H1 (cell line): Measurements from ENCODE around the gene TAS2R7. TPM values are rescaled to one million over a fixed set of nuclear protein-coding genes. Genes with fewer than 3 reads are reported as not detected.

Experiments
- CTCF ChIA-PET: fragments of 300-600 bp; sonication (Branson Sonifier 250); formaldehyde crosslinking; loops from one replicate; lab custom pipeline; 2021; ENCODE audit not compliant: partially characterized antibody; lab: Charles Lee
- POLR2A ChIA-PET: fragments of 300-600 bp; sonication (Branson Sonifier 250); formaldehyde crosslinking; loops from one replicate; lab custom pipeline; 2021; ENCODE audit warnings: inconsistent platforms; ENCODE audit not compliant: partially characterized antibody; lab: Charles Lee
- DNase-seq, 2 experiments: peaks; one replicate each; pipeline versions ENCODE4 v3.0.0 to v3.0.0-alpha.2; 2010 to 2022; ENCODE audit warnings: low spot score in 2 of 2, low read depth in 1 of 2, mixed read lengths in 1 of 2
- FAIRE-seq: peaks from 2 replicates; lab custom pipeline; 2011; peaks lifted over from hg19 to GRCh38; lab: Jason Lieb, UNC
- H2AFZ ChIP-seq: 2 replicates; pipeline ENCODE4 v1.8.1; 2012; ENCODE audit warnings: low read length, inconsistent platforms
- H2AK5ac ChIP-seq: 2 replicates; pipeline ENCODE4 v1.6.1; 2013; ENCODE audit warnings: low read depth, low read length
- H2BK120ac ChIP-seq: replicated peaks from 2 replicates; pipeline ENCODE3; 2013; ENCODE audit warnings: low read depth, low read length, inconsistent platforms
- H2BK12ac ChIP-seq: 2 replicates; pipeline ENCODE4 v1.6.1; 2013; ENCODE audit warnings: low read depth, low read length
- H2BK15ac ChIP-seq: 2 replicates; pipeline ENCODE4 v1.6.1; 2013; ENCODE audit warnings: low read length
- H2BK20ac ChIP-seq: 2 replicates; pipeline ENCODE4 v1.6.1; 2013; ENCODE audit warnings: low read length
- H2BK5ac ChIP-seq: 2 replicates; pipeline ENCODE4 v1.6.1; 2013; ENCODE audit warnings: low read depth, low read length
- H3K14ac ChIP-seq: 2 replicates; pipeline ENCODE4 v1.6.1; 2013; ENCODE audit warnings: inconsistent platforms; ENCODE audit not compliant: insufficient read length
- H3K18ac ChIP-seq: 2 replicates; pipeline ENCODE4 v1.6.1; 2013; ENCODE audit warnings: low read length; ENCODE audit errors: extremely low read depth
- H3K23ac ChIP-seq: 2 replicates; pipeline ENCODE4 v1.6.1; 2013; ENCODE audit warnings: inconsistent platforms; ENCODE audit not compliant: insufficient read length
- H3K23me2 ChIP-seq: 2 replicates; pipeline ENCODE4 v1.6.1; 2013; ENCODE audit warnings: low read depth, low read length
- H3K27ac ChIP-seq: 2 replicates; pipeline ENCODE4 v1.6.1; 2011; ENCODE audit warnings: low read depth, low read length, inconsistent platforms
- H3K27me3 ChIP-seq, 4 experiments: replicated peaks in 1 of 4; 1 replicate in 1 of 4; 2 replicates in 3 of 4; pipeline versions ENCODE4 v1.6.1 to v1.8.1; 2011 to 2013; ENCODE audit warnings: low read length in 3 of 4, mild to moderate bottlenecking in 3 of 4, inconsistent platforms in 2 of 4, mixed read lengths in 2 of 4, moderate library complexity in 1 of 4; ENCODE audit not compliant: control insufficient read depth in 3 of 4, insufficient read depth in 3 of 4; ENCODE audit errors: extremely low read depth in 1 of 4
- H3K36me3 ChIP-seq, 4 experiments: 2 replicates each; pipeline versions ENCODE4 v1.6.1 to v1.8.1; 2011 to 2013; ENCODE audit warnings: mild to moderate bottlenecking in 4 of 4, low read length in 3 of 4, moderate library complexity in 2 of 4, control low read depth in 1 of 4, inconsistent platforms in 1 of 4; ENCODE audit not compliant: insufficient read depth in 4 of 4, control insufficient read depth in 2 of 4
- H3K4ac ChIP-seq: replicated peaks from 2 replicates; pipeline ENCODE3; 2013; ENCODE audit warnings: low read length, low read depth, mixed read lengths, inconsistent platforms; ENCODE audit not compliant: insufficient read length
- H3K4me1 ChIP-seq, 4 experiments: replicated peaks in 1 of 4; 1 replicate in 1 of 4; 2 replicates in 3 of 4; pipeline versions ENCODE4 v1.6.1 to v1.8.1; 2011 to 2013; ENCODE audit warnings: low read length in 3 of 4, inconsistent platforms in 2 of 4, mixed read lengths in 1 of 4; ENCODE audit not compliant: insufficient read depth in 4 of 4, control insufficient read depth in 3 of 4
- H3K4me2 ChIP-seq, 2 experiments: 2 replicates each; pipeline versions ENCODE4 v1.6.1 to v1.8.1; 2011 to 2013; ENCODE audit warnings: low read depth in 2 of 2, low read length in 2 of 2, control low read depth in 1 of 2, inconsistent platforms in 1 of 2, mild to moderate bottlenecking in 1 of 2; ENCODE audit not compliant: insufficient read depth in 1 of 2
- H3K4me3 ChIP-seq, 4 experiments: fragments of 200-600, 300-600 bp in 1 of 4; sonication (generic), shearing (Covaris generic), sonication (Bioruptor Twin) in 1 of 4; 2 replicates each; pipeline versions ENCODE4 v1.5.1 to v1.8.1; 2011 to 2016; ENCODE audit warnings: low read length in 4 of 4, low read depth in 3 of 4, control low read depth in 2 of 4, inconsistent platforms in 2 of 4, mild to moderate bottlenecking in 2 of 4, mixed read lengths in 1 of 4, moderate library complexity in 1 of 4; ENCODE audit not compliant: insufficient read depth in 2 of 4; ENCODE audit errors: extremely low read depth in 1 of 4
- H3K56ac ChIP-seq: replicated peaks from 2 replicates; pipeline ENCODE3; 2013; ENCODE audit warnings: low read depth, mild to moderate bottlenecking, mixed read lengths, low read length, inconsistent platforms; ENCODE audit not compliant: insufficient read length
- H3K79me1 ChIP-seq: 2 replicates; pipeline ENCODE4 v1.6.1; 2013; ENCODE audit warnings: low read depth, low read length, control low read depth
- H3K79me2 ChIP-seq, 2 experiments: 2 replicates each; pipeline versions ENCODE4 v1.6.1 to v1.8.1; 2012 to 2013; ENCODE audit warnings: low read length in 2 of 2, mild to moderate bottlenecking in 2 of 2, inconsistent platforms in 1 of 2; ENCODE audit not compliant: insufficient read depth in 2 of 2, control insufficient read depth in 1 of 2
- H3K9ac ChIP-seq, 4 experiments: replicated peaks in 1 of 4; 1 replicate in 1 of 4; 2 replicates in 3 of 4; pipeline versions ENCODE4 v1.6.1 to v1.8.1; 2011 to 2013; ENCODE audit warnings: low read depth in 3 of 4, low read length in 3 of 4, control low read depth in 2 of 4, mild to moderate bottlenecking in 2 of 4, moderate library complexity in 2 of 4, inconsistent platforms in 1 of 4; ENCODE audit errors: extremely low read depth in 1 of 4
- H3K9me3 ChIP-seq, 2 experiments: 2 replicates each; pipeline versions ENCODE4 v1.6.1 to v1.8.1; 2012 to 2013; ENCODE audit warnings: mild to moderate bottlenecking in 2 of 2, moderate library complexity in 2 of 2, control low read depth in 1 of 2, inconsistent platforms in 1 of 2, low read depth in 1 of 2, low read length in 1 of 2, mixed read lengths in 1 of 2; ENCODE audit not compliant: insufficient read depth in 2 of 2
- H4K20me1 ChIP-seq, 2 experiments: replicated peaks in 1 of 2; 2 replicates each; pipeline versions ENCODE3 to v1.8.1; 2011 to 2013; ENCODE audit warnings: inconsistent platforms in 2 of 2, low read length in 2 of 2, mild to moderate bottlenecking in 1 of 2; ENCODE audit not compliant: insufficient read depth in 2 of 2, control insufficient read depth in 1 of 2
- H4K5ac ChIP-seq: 2 replicates; pipeline ENCODE4 v1.6.1; 2013; ENCODE audit warnings: low read length, low read depth, mixed read lengths, inconsistent platforms; ENCODE audit not compliant: insufficient read length
- H4K8ac ChIP-seq: 2 replicates; pipeline ENCODE4 v1.8.0; 2013; ENCODE audit warnings: mild to moderate bottlenecking, moderate library complexity, low read length, inconsistent platforms; ENCODE audit not compliant: insufficient read depth; ENCODE audit errors: extremely low read depth
- H4K91ac ChIP-seq: replicated peaks from 2 replicates; pipeline ENCODE3; 2013; ENCODE audit warnings: low read length, mixed read lengths, inconsistent platforms; ENCODE audit not compliant: insufficient read length
- POLR2AphosphoS5 ChIP-seq: IDR thresholded peaks from 2 replicates; pipeline ENCODE4 v1.6.1; 2011; ENCODE audit warnings: low read depth, low read length
- SRF ChIP-seq: IDR thresholded peaks from 2 replicates; pipeline ENCODE4 v1.6.1; 2011; ENCODE audit warnings: mild to moderate bottlenecking, low read depth, low read length, moderate library complexity
- TCF12 ChIP-seq: IDR thresholded peaks from 2 replicates; pipeline ENCODE4 v1.6.1; 2011; ENCODE audit warnings: low read depth, mild to moderate bottlenecking, low read length
- WGBS, 2 experiments: shearing (Covaris generic) in 1 of 2; methylation state at CpG; one replicate each; pipeline versions ENCODE4 v1.1.6 to v1.1.7; 2013 to 2015; ENCODE audit warnings: low lambda C conversion rate in 2 of 2, mixed read lengths in 2 of 2, inconsistent platforms in 1 of 2, low coverage in 1 of 2, missing lambda C conversion rate in 1 of 2; ENCODE audit not compliant: insufficient replicate concordance in 2 of 2, insufficient coverage in 1 of 2, insufficient read length in 1 of 2; ENCODE audit errors: extremely low coverage in 1 of 2, missing lambda C conversion rate in 1 of 2; 5-methylcytosine and 5-hydroxymethylcytosine counted together
- polyA plus RNA-seq, 7 experiments: library from polyadenylated mRNA; depleted of rRNA in 3 of 7; stranded (reverse) in 5 of 7; unstranded in 2 of 7; fragments of >200 nt in 5 of 7; fragments of 200-250 nt in 2 of 7; gene quantifications; 1 replicate in 5 of 7; 2 replicates in 1 of 7; 4 replicates in 1 of 7; pipeline versions ENCODE4 v1.2.1 to v1.2.3, GENCODE V29; 2011 to 2013; ENCODE audit warnings: missing spikeins in 2 of 7, mixed read lengths in 2 of 7
- total RNA-seq: library from RNA; stranded (reverse); fragmentation: NEBNext Ultra II Directional; extraction: Animal tissue kit (Norgen Biotek cat#: 25700); gene quantifications from 2 replicates; pipeline ENCODE4 v1.2.1, GENCODE V29; 2021

The TAS2R7 gene
- total and polyA plus RNA-seq, 2 of the 8 experiments (the other 6 are each of a cell fraction or from before 2014, with no cell fraction given) = not detected

DNA sequence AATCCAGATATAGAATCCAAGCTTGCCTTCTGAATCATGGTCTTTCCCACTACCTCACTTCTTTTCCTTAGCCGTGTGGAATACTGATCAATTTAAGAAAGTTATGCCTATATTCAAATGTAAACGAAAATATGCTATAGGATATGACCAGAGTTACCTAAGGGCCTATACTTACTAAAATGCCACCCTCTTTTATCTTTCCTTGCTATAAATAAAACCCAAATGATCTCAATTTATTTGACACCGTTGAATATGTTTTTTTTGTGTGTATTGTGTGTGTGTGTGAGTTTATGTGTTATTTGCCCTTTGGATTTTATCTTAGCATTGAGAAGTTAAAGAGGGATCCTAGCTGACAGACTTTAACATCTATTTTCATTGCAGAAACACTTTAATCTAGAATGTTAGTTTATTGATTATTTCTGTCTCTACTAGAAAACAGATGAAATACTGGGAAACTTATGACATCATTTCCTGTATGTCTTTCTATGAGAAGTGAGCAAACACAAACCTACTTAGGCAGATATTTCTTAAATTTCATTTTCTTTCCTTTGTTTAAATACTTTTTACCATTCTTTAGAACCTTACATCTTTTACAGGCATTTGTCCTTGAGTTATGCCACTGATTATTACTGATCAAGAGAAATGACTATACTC is 9.6 kb upstream of the TAS2R7 start:
- no peak for DNase-seq
- Histone ChIP-seq H2BK5ac (no peak overlapping the region), H4K91ac (no peak overlapping the region)
- WGBS, 2 experiments = 89% methylated on average over 3 of the region's 3 CpGs; no CpG with 5 or more reads in 1 of the 2 experiments
- TF ChIP-seq TCF12 = no peak
- no peak for TF ChIP-seq POLR2AphosphoS5
- TF ChIP-seq SRF = no peak
- TF ChIP-seq, all 59 proteins: peak for 0
- Histone ChIP-seq H2AFZ (no peak overlapping the region), H3K27me3 (peaks cover 0 to 1% (median 0%) of the 10 kb centered on the region in 4 experiments; a peak in 1 of 7 replicates), H2BK20ac (no peak overlapping the region), H3K9ac (no peak overlapping the region), H3K79me1 (no peaks in the 10 kb centered on the region), H4K5ac (no peak overlapping the region), H2BK120ac (no peak overlapping the region), H3K4me1 (no peaks in the 10 kb centered on the region), H2BK12ac (no peak overlapping the region), H3K14ac (no peak overlapping the region), H3K18ac (no peak overlapping the region), H2BK15ac (no peak overlapping the region), H3K36me3 (no peaks in the 10 kb centered on the region), H2AK5ac (no peak overlapping the region), H3K4ac (no peak overlapping the region), H4K20me1 (no peaks in the 10 kb centered on the region), H3K23me2 (no peaks in the 10 kb centered on the region), H3K4me2 (no peak overlapping the region), H4K8ac (no peak overlapping the region), H3K56ac (no peak overlapping the region), H3K23ac (no peak overlapping the region), H3K27ac (no peak overlapping the region), H3K9me3 (no peaks in the 10 kb centered on the region), H3K79me2 (no peaks in the 10 kb centered on the region), H3K4me3 (no peak overlapping the region)
- ChIA-PET CTCF (interaction anchor here (0.6 to 1.0 kb wide), 2 partner anchors 10 to 41 kb away, joined by 3 read pairs; no protein-coding TSS in a partner anchor), POLR2A (interaction anchor here (0.9 kb wide), 1 partner anchor 359 kb away, joined by 3 read pairs; no protein-coding TSS in a partner anchor)
- FAIRE-seq = no peak
